GM19193 (cell line): ENCODE data around the gene GABRG1.

Experiments used
- POLR2A ChIP-seq: IDR thresholded peaks from 4 replicates; pipeline ENCODE4 v1.6.1; 2011; ENCODE audit not compliant: insufficient read depth, insufficient read length; ENCODE audit errors: extremely low read depth

Gene GABRG1

DNA sequence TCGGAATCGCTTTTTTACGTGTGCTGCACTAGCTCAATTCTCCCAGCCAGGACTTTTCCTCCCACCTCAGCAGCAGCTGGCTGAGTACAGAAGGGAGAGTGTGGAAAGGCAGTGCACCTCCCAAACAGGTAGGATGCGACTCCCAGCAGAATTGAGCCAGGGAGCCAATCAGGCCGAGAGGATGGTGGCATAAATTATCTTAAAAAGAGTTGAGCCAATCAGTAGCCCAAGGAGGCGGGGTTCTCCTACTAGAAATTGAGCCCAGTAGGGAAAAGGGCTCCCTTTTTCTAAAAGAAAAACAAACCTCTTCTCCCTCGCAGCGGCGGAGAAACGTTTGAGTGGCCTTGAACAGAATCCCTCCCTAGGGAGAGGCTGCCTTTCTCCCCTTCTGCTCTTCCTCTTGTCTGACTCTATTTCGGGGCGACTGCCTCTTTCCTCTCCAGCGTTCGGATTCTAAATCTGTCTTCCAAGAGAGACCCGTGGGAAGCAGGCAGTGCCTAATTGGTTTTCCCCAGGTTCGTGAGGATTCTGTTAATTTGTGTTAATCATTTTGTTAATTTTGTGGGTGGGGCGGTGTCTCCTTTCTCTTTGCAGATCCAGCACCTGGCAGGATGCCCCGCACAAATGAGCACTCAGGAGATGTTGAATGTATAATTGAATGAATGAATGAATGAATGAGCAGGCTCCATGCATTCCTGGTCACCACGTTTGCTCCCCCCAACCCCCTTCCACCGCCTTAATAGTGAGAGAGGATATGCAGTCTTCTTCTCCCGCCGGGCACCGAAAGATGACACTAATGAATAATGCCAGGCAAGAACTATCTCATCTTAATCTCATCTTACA, at the start of gene GABRG1:
Gene GABRG1 (minus strand): TSS at position 142 of the 843 bp plus-strand sequence. CDS start 141 bp downstream, at position 1.
- no peak for TF ChIP-seq POLR2A

DNA sequence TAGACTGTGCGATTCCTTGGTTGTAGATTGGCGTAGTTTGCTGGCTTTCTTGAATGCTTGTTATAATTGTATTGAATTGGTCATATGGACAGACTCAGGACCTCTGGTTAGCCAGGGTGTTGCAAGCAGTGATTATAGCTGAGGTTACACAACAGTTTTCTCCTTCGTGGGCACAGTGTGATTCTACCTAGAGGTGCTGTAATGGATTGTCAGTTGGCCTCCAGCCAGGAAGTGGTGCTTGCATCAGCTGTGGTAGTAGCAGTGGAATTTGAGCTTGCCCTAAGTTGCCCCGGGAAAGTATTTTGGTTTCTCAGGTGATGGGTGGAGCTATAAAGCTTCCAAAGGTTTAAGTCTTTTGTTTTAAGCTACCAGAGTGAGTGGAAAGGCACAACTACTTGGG, 23.1 kb upstream of the GABRG1 start:
- TF ChIP-seq POLR2A: no peak

DNA sequence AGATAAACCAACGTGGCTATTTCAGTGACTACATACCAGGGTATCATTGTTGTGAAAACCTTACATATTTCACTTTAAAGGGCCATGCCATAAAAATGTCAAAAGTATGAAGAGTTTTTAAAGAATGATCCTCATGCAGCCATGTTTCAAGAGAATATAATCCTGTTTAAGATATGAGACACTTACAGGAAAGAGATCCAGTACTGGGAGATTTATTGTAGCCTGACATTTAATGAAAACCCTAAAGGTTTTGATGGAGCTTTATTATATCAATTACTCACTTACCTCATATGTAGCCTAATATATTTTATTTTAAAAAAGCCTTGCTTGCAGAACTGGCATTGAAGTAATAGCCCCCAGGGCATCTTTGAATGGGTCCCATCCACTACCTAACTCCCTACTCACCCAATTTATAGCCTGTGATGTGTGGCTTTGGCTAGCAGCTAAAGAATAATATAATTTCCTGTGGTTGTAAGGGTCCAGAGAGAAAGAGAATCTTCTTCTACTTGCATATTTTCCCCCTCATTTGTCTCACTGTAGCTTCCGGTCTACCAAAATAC, 7.7 kb upstream of the GABRG1 start:
- no peak for TF ChIP-seq POLR2A

DNA sequence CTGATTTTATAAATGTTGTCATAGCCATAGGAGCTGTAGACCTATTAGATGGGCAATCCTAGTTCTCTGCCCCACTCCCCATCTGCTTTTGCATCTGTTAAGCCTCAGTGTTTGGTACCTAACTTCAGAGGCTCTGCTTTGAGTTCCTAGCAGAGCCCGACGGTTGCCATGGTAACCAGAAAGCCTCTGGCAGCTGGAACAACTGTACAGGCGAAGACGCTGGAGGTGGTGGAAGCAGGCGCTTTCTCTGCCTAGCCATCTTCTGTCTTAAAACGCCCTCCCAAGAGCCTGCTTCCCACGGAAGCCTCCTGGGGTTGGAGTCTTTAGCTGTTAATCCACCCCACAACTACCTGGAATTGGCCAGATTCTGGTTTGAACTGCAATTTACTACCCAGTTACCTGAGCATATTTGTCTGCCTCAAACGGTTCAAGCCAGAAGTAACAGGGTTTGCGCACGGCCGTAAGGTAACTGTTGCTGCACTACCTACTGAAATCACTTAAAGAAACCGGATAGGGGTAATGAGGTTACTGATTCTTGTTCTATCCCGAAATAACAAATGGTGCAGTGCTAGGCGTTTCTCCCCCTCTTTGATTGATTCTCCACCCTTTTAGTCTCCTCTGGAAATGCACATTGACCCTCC, 1.0 kb upstream of the GABRG1 start:
- no peak for TF ChIP-seq POLR2A

DNA sequence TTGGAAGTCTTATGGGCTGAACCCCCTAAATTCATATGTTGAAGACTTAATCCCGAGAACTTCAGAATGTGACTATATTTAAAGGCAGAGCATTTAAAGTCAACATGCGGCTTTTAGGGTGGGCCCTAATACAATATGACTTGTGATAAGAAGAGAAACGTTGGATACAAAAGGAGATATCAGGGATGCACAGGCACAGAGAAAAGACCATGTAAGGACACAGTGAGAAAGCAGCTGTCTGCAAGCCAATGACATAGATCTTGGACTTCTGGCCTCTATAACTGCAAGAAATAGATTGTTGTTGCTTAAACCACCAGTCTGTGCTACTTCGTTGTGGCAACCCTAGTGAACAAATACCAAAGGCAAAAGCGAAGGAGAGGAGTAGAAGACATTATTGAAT, 42.2 kb downstream of the GABRG1 start:
- no peak for TF ChIP-seq POLR2A

DNA sequence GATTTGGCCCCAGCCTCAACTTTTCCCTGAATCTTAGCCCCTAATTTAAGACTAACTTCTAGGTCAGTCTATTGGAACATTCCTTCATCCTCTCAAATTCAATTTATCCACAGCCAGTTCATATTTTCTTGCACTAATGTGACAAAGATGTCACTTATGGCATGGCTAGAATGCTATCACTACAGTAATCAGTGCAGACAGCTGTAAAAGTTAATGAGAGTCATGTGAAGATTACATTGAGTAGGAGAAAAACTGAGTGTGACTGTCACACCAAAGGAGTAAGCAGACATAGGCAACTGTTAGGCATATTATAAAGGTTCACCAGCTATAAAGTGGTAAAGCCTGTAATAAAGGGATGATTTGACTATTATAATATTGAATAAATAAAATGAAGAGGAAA, 42.6 kb downstream of the GABRG1 start:
- TF ChIP-seq POLR2A: no peak

DNA sequence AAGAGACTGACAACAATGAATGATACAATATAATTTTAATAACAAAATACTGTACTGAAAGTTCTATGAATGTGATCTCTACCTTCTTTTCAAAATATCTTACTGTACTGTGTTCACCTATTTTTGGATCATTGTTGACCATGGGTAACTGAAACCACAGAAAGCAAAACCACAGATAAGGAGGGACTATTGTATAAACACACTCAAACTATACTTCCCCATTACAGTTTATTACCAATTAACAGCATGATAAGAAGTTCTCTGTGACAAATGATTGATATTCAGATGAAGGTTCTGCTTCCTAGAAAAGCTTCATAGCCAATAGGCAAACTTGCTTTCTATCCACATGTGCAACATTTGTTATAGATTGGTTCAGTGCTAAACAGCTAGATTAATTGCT, 50.1 kb downstream of the GABRG1 start:
- TF ChIP-seq POLR2A: no peak

DNA sequence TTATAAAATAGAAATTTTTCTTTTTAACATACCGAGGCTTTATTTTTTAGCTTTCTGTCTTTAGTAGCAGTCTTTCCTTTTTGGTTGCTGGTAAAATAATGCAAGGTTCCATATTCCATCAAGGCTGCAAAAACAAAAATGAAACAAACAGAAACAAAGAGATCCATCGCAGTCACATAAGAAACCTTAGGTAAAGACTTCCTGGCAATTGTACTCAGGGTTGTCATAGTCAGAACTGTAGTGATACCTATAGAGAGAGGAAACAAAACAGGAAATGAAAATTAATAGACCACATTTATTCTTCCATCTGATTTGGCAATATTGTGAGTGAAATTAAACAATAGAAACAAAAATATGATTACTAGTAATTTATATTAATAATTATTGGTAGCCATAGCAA, 72.5 kb downstream of the GABRG1 start:
- TF ChIP-seq POLR2A: no peak

DNA sequence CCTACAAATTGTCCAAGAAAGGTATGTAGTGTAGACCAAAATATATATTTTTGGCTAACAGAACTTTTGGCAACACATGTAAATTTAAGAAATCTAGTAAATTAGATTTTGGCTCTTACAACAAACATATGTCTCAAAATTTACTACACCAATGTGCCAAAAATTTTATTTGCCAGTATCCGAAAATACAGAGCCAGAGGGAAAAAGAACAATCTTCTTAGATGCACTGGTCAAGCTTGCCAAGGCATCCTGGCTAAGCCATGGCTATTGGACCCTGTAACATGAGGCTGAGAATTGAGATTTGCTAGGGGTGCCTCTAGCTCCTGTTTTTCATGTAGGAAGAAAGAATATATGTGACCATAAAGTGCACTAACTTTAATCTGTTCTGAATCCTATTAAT, 91.8 kb downstream of the GABRG1 start:
- TF ChIP-seq POLR2A: no peak

DNA sequence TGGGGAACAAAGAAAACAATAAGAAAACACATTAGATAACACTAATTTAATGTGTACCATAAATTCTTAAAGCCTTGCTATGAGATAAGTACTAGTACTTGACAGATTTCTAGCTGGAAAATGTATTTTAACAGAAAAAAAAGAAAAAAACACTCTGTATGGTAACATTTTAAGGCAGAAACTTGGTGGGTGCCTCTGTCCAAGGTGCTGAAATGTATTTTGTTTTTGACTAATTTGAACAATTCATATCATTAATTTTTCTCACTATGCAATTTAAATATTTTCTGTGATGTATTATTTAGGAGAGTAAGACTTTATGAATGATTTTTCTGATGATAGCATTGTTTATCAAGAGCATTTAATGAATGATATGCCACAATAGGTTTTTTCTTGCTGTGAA, 107.5 kb downstream of the GABRG1 start:
- TF ChIP-seq POLR2A: no peak

DNA sequence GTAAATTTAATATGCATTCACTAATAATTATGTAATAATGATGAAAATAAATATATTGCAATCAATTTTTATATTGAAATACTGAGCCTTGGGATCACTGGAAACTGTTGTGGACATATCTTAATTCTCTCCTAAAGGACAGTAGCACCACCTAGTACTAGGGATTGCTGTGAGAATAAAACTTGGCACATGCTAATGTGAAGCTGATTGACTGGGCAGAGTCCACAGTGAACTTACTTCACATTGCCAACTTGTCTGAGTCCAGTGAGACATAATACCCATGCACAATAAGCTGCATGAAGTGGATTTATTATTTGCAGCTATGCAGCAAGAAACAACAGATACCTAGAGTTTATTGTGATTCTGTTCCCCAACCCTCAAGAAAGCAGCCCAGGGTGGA, 131.1 kb downstream of the GABRG1 start:
- TF ChIP-seq POLR2A: no peak

DNA sequence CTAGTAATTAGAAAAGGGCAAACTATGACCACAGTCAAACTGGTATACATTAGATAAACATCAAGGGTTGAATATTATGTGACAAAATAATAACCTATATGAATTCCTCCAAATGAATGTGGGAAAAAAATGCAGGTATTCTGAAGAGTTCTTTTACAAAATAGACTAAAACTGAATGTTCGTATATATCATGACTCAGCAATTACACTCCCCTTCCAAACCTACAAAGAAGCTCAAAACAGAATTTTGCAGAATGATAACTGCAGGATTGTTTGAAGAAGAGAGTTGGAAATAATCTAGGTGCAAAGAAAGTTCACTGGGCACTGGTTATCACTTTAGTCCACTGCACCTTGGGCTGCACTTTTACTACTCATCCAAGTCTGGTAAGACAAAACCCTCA, 134.1 kb downstream of the GABRG1 start:
- no peak for TF ChIP-seq POLR2A

DNA sequence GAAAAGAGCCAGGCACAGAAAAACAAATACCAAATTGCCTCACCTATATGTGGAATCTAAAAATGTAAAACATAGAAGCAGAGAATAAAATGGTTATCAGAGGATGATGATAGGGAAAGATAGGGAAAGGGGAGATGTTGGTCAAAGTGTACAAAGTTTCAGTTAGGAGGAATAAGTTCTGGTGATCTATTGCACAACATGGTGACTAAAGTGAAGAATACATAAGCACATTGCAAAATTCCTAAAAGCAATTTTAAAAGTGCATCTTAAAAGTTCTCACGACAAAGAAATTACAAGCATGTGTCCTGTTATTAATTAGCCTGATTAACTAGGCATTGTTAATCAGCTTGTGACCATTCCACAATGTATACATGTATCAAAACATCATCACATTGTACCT, 136.0 kb downstream of the GABRG1 start:
- TF ChIP-seq POLR2A: no peak
